Bronchial epithelial cell (primary cell): ENCODE results near the gene GRK1. TPM values are rescaled to one million over a fixed set of nuclear protein-coding genes. Genes with fewer than 3 reads are reported as not detected.
A peak's percentile ranks its signal among the peaks of the same experiment; 100 is the strongest.

Experiments used
- DNase-seq: peaks from one replicate; pipeline ENCODE4 v3.0.0-alpha.2; 2010; ENCODE audit warnings: low read depth
- FAIRE-seq: peaks from 2 replicates; lab custom pipeline; 2011; peaks lifted over from hg19 to GRCh38; lab: Jason Lieb, UNC
- H3K27me3 ChIP-seq: 2 replicates; pipeline ENCODE4 v1.5.1; 2011; ENCODE audit warnings: low read length; ENCODE audit not compliant: control insufficient read depth, insufficient read depth
- H3K36me3 ChIP-seq: 2 replicates; pipeline ENCODE4 v1.5.1; 2011; ENCODE audit warnings: low read length; ENCODE audit not compliant: control insufficient read depth, insufficient read depth
- H3K4me3 ChIP-seq: 2 replicates; pipeline ENCODE4 v1.5.1; 2011; ENCODE audit warnings: mild to moderate bottlenecking, low read depth, low read length, control low read depth
- CTCF ChIP-seq: IDR thresholded peaks from 2 replicates; pipeline ENCODE4 v1.5.1; 2011; ENCODE audit warnings: mild to moderate bottlenecking, moderate library complexity, low read length, control low read depth, inconsistent platforms; ENCODE audit not compliant: insufficient read depth, severe bottlenecking
- total RNA-seq: library from RNA; depleted of rRNA; stranded (reverse); fragments of >200 nt; gene quantifications from 2 replicates; pipeline ENCODE4 v1.2.1, GENCODE V29; 2014

GRK1 gene
- total RNA-seq, 1 donor from 2014 or later: not detected

- peak; percentile 43 for DNase-seq
- no peak for TF ChIP-seq CTCF
- Histone ChIP-seq H3K27me3 (no peaks in the 10 kb centered on the region), H3K4me3 (no peak overlapping the region), H3K36me3 (no peaks in the 10 kb centered on the region)
- peak; percentile 100 for FAIRE-seq
These were observed 107.4 kb downstream of the GRK1 start for GRCh38 chr13:113774177-113775107.

- Histone ChIP-seq H3K27me3 (no peaks in the 10 kb centered on the region), H3K4me3 (no peak overlapping the region), H3K36me3 (no peaks in the 10 kb centered on the region)
- no peak for TF ChIP-seq CTCF
- DNase-seq (no peak), FAIRE-seq (no peak)
These were observed 108.6 kb downstream of the GRK1 start for GRCh38 chr13:113775451-113776145.

- H3K27me3 ChIP-seq: no peaks in the 10 kb centered on the region
- H3K36me3 ChIP-seq: no peaks in the 10 kb centered on the region
- TF ChIP-seq CTCF: no peak
- DNase-seq (no peak), FAIRE-seq (no peak)
- no peak overlapping the region for H3K4me3 ChIP-seq
These were observed 109.5 kb downstream of the GRK1 start for GRCh38 chr13:113776231-113777125.

- H3K27me3 ChIP-seq: no peaks in the 10 kb centered on the region
- no peak overlapping the region for H3K4me3 ChIP-seq
- no peak for TF ChIP-seq CTCF
- FAIRE-seq: no peak
- DNase-seq: no peak
- H3K36me3 ChIP-seq: no peaks in the 10 kb centered on the region
These were observed 110.6 kb downstream of the GRK1 start for GRCh38 chr13:113777311-113778260.

- no peak for TF ChIP-seq CTCF
- H3K36me3 ChIP-seq: no peaks in the 10 kb centered on the region
- DNase-seq (peak; percentile 76), FAIRE-seq (no peak)
- no peak overlapping the region for H3K4me3 ChIP-seq
- H3K27me3 ChIP-seq: no peaks in the 10 kb centered on the region
These were observed 114.6 kb downstream of the GRK1 start for GRCh38 chr13:113781571-113781970.
